Stimulated activated effector memory CD8-positive, alpha-beta T cell treated with anti-CD3 and anti-CD28 coated beads, Interleukin-12 subunit alpha, Interleukin-12 subunit beta, amount 100 ng/mL, for 72 hours (primary cell): ENCODE data around the gene TBC1D16.

Experiments used
- ATAC-seq: fragments of 150-1000 bp; cut with Tn5 transposase; 2 replicates; pipeline ENCODE4 v1.10.0; 2021
- DNase-seq, 2 donors: peaks; one replicate each; pipeline ENCODE4 v3.0.0; 2021 to 2022; ENCODE audit warnings: low spot score in 2 of 2
- H3K27ac Mint-ChIP-seq: one replicate; pipeline ENCODE4 v1.8.0; 2022; ENCODE audit warnings: mild to moderate bottlenecking, mixed read lengths
- H3K36me3 Mint-ChIP-seq: one replicate; pipeline ENCODE4 v1.8.0; 2022; ENCODE audit warnings: mild to moderate bottlenecking, mixed read lengths
- H3K4me1 Mint-ChIP-seq: one replicate; pipeline ENCODE4 v1.8.0; 2022; ENCODE audit warnings: mixed read lengths
- H3K4me3 Mint-ChIP-seq: one replicate; pipeline ENCODE4 v1.8.0; 2022; ENCODE audit warnings: mild to moderate bottlenecking, mixed read lengths
- H3K9me3 Mint-ChIP-seq: one replicate; pipeline ENCODE4 v1.8.0; 2022; ENCODE audit warnings: mixed read lengths

TBC1D16 gene

DNA sequence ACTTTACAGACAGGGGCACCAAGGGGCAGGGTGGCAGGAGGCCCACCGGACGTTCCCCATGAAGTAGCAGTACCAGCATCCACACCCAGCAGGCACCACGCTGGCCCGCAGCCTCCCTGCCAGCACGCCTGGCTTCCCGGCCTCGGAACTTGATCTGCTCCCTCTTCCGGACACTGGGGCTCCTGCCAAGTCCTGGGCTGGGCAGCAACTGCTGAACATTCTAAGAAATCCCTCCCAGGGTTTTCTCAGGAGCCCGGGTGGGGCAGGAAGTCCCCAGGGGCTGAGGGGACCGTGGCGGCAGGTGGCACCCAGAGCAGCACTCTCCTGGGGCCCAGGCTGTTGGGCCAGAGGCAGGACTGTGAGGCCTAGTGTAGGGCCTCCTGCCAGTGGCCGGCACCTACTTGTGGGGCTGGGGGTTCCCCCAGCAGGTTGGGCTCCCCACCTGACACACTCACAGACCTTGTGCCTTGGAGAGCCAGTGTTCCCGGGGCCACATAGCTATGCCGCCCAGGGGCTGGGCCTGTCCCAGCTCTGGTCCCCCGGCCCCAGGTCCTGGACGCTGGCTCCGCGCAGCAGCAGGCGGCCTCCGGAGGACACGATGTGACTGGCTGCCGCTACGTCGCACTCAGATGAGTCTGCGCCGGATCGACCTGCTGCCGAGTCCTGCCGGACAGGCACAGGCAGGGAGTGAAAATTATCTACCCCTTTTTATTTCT is 110.3 kb downstream of the TBC1D16 start:
- no peaks in the 10 kb centered on the region for H3K9me3 Mint-ChIP-seq
- DNase-seq (no peak), ATAC-seq (no peak)
- H3K27ac Mint-ChIP-seq, result no peak overlapping the region
- H3K4me1 Mint-ChIP-seq, result peaks cover 6% of the 10 kb centered on the region
- H3K36me3 Mint-ChIP-seq, result no peaks in the 10 kb centered on the region
- no peak overlapping the region for H3K4me3 Mint-ChIP-seq

DNA sequence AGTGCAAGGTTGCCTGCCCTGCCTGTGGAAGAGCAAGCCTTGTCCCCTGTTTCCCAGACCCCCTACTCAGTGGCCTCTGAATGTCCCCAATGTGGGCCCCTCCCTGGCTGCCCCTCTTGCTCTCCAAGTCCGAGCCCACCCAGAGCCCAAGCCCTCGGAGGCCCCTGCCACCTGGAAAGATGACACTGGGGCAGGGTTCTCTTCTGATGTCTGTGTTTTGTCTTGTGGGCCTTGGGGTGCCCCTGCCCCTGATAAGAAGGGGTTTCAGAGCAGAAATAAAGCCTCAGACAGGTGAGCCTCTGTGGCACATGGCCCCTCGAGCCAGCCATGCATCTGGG is 111.1 kb downstream of the TBC1D16 start:
- DNase-seq (no peak), ATAC-seq (no peak)
- H3K27ac Mint-ChIP-seq, result no peak overlapping the region
- H3K36me3 Mint-ChIP-seq, result no peaks in the 10 kb centered on the region
- H3K4me1 Mint-ChIP-seq, result peaks cover 6% of the 10 kb centered on the region
- H3K9me3 Mint-ChIP-seq, result no peaks in the 10 kb centered on the region
- H3K4me3 Mint-ChIP-seq, result no peak overlapping the region

- ATAC-seq (peak; percentile 64), DNase-seq (peak; percentile 42 to 63)
- Mint-ChIP-seq H3K27ac (no peak overlapping the region), H3K9me3 (no peaks in the 10 kb centered on the region), H3K4me1 (peaks cover 6% of the 10 kb centered on the region), H3K36me3 (no peaks in the 10 kb centered on the region), H3K4me3 (no peak overlapping the region)
These were observed 111.6 kb downstream of the TBC1D16 start for GRCh38 chr17:79923974-79924638.

DNA sequence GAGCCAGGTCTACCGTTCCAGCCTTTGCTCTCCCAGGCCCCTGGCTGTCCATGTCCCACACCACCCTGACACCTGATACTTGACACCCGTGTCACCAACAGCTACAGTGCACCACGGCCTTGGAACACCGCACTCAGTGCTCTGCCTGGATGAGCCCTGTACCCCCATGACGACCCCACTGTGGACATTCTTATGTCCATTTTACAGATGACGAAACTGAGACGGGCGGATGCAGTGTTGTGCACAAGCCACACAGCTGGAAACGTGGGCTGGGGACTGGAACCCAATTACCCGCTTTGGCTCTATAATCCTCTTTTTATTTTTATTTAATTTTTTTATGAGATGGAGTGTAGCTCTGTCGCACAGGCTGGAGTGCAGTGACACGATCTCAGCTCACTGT is 112.9 kb downstream of the TBC1D16 start:
- Mint-ChIP-seq H3K27ac (no peak overlapping the region), H3K4me3 (no peak overlapping the region), H3K9me3 (no peaks in the 10 kb centered on the region), H3K36me3 (no peaks in the 10 kb centered on the region), H3K4me1 (peaks cover 6% of the 10 kb centered on the region)
- DNase-seq, result no peak
- ATAC-seq, result no peak

GRCh38 chr17:79922116-79922601 is 113.5 kb downstream of the TBC1D16 start:
- DNase-seq (no peak), ATAC-seq (no peak)
- Mint-ChIP-seq H3K36me3 (no peaks in the 10 kb centered on the region), H3K4me1 (peaks cover 6% of the 10 kb centered on the region), H3K4me3 (peak overlapping the region; percentile 37), H3K9me3 (no peaks in the 10 kb centered on the region), H3K27ac (no peak overlapping the region)

DNA sequence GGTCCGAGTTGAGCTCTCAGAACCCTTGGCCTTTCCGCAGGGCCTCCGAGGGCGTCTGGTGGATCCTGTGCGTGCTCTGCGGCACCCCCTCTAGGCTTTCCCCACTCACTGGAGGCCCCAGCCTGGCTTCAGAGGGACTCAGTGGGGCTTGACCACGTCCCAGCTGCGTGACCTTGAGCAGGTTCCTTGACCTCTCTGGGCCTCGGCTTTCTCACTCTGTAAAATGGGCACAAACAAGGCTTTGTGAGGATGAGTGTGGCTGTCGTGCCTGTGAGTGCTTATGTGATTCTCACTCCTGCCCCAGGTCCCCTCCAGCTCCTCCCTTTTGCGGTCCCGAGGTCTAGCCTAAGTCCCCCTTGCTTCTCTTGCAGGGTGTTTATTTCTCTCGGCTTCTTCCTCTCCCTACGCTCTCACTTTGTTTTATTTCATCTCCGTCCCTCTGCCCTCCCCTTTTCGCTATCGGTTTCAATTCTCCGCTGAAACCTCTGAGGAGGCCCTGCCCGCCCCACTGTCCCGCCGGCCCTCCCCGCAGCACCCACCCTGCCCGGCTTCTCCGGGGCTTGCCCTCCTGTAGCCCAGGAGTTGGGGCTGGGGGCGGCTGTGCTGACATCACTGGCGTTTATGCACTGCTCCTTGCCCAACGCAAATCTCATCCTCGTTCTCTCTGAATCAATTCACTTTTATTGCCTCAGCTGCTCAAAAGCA is 114.1 kb downstream of the TBC1D16 start:
- ATAC-seq, result peak; percentile 42
- no peak for DNase-seq
- Mint-ChIP-seq H3K27ac (no peak overlapping the region), H3K9me3 (no peaks in the 10 kb centered on the region), H3K4me1 (peaks cover 6% of the 10 kb centered on the region), H3K4me3 (peak overlapping the region; percentile 37), H3K36me3 (no peaks in the 10 kb centered on the region)

DNA sequence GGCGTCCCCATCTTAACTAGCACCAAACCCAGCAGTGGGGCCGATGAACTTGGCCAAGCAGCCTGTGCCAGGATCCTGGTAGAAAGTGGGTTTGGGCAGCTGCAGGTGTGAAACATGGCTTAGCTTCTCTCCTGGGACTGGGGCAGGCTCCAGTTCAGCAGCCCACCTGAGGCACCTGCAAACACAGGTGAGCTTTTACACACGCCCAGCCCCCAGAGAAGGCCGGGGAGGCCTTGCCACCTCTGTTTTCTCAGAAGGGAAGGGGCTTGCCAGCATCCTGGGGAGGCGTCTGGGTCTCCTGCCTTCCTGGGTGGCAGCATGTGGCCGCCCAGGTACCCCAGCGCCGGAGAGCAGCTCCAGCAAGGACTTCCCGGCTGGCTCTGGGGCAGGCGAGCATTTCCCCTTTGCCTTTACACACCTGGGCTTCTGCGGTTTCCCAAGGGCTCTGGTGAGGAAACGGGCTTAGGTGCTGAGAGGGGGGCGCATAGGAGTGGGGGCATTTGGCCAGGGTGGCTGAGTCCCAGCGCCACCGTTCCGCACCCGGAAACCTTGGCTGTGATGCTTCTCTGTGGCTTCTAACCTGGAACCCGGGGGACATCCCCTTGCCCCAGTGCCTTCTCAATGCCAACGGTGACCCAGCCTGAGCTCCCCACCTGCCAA is 114.8 kb downstream of the TBC1D16 start:
- H3K27ac Mint-ChIP-seq, result no peak overlapping the region

GRCh38 chr17:79919862-79920720 is 115.6 kb downstream of the TBC1D16 start:
- Mint-ChIP-seq H3K27ac (no peak overlapping the region), H3K36me3 (no peaks in the 10 kb centered on the region), H3K4me1 (peaks cover 6% of the 10 kb centered on the region), H3K4me3 (no peak overlapping the region), H3K9me3 (no peaks in the 10 kb centered on the region)
- ATAC-seq (no peak), DNase-seq (no peak)

More for the DNA sequence above, 114.8 kb downstream of the TBC1D16 start:
- Mint-ChIP-seq H3K4me1 (peaks cover 6% of the 10 kb centered on the region), H3K36me3 (no peaks in the 10 kb centered on the region), H3K4me3 (peak overlapping the region; percentile 37), H3K9me3 (no peaks in the 10 kb centered on the region)
- no peak for DNase-seq
- no peak for ATAC-seq

DNA sequence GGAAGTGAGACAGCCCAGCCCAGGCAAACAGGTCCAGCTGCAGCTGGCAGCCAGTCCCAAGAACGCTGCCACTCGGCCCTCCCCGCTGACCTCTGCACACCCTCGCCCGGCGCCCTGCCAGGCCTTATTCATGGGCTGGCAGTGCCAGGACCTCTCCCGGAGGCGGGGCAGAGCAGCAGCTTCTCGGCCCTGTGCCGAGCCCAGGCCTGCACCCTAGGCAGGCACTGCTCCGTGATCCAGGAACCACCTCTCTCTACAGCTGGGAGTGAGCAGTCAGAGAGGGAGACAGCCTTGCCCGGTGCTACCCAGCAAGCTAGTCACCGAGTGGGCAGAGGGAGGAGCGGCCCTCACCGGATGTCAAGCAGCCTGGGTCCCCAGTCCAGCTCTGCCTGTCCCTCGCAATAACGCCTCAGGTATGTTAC is 116.5 kb downstream of the TBC1D16 start:
- DNase-seq, result no peak
- Mint-ChIP-seq H3K9me3 (no peaks in the 10 kb centered on the region), H3K4me1 (peaks cover 6% of the 10 kb centered on the region), H3K4me3 (no peak overlapping the region), H3K36me3 (no peaks in the 10 kb centered on the region), H3K27ac (no peak overlapping the region)
- no peak for ATAC-seq

- Mint-ChIP-seq H3K4me3 (no peak overlapping the region), H3K4me1 (peaks cover 6% of the 10 kb centered on the region), H3K27ac (no peak overlapping the region), H3K36me3 (no peaks in the 10 kb centered on the region), H3K9me3 (no peaks in the 10 kb centered on the region)
- ATAC-seq (no peak), DNase-seq (no peak)
These were observed 117.0 kb downstream of the TBC1D16 start for GRCh38 chr17:79918581-79919163.

GRCh38 chr17:79917902-79918484 is 117.7 kb downstream of the TBC1D16 start:
- Mint-ChIP-seq H3K27ac (no peak overlapping the region), H3K4me1 (peaks cover 6% of the 10 kb centered on the region), H3K4me3 (no peak overlapping the region), H3K36me3 (no peaks in the 10 kb centered on the region), H3K9me3 (no peaks in the 10 kb centered on the region)
- DNase-seq (no peak), ATAC-seq (no peak)

GRCh38 chr17:79916991-79917901 is 118.4 kb downstream of the TBC1D16 start:
- Mint-ChIP-seq H3K27ac (no peak overlapping the region), H3K36me3 (no peaks in the 10 kb centered on the region), H3K9me3 (no peaks in the 10 kb centered on the region), H3K4me3 (no peak overlapping the region), H3K4me1 (peaks cover 6% of the 10 kb centered on the region)
- no peak for ATAC-seq
- DNase-seq, result no peak

GRCh38 chr17:79916506-79916905 is 119.2 kb downstream of the TBC1D16 start:
- no peak for ATAC-seq

More at GRCh38 chr17:79916506-79916905, 119.2 kb downstream of the TBC1D16 start:
- no peaks in the 10 kb centered on the region for H3K9me3 Mint-ChIP-seq
- H3K27ac Mint-ChIP-seq, result no peak overlapping the region
- no peak for DNase-seq
- H3K4me1 Mint-ChIP-seq, result peaks cover 3% of the 10 kb centered on the region
- H3K4me3 Mint-ChIP-seq, result no peak overlapping the region
- no peaks in the 10 kb centered on the region for H3K36me3 Mint-ChIP-seq
